Right lobe of liver (tissue), 6 donors: ENCODE results near the gene PTK6. TPM values are rescaled to one million over a fixed set of nuclear protein-coding genes. Genes with fewer than 3 reads are reported as not detected.
A peak's percentile ranks its signal among the peaks of the same experiment; 100 is the strongest.

Experiments
- ATAC-seq, 4 donors: fragments of 200-7000 bp; cut with Tn5 transposase; one replicate each; pipeline ENCODE4 v1.9.1; 2020; ENCODE audit warnings: mild to moderate bottlenecking in 4 of 4, moderate library complexity in 4 of 4
- DNase-seq, 3 donors: peaks; one replicate each; pipeline ENCODE4 v3.0.0-alpha.2; 2020
- H3K27ac ChIP-seq, 3 donors: fragments of 200-600 bp; one replicate each; pipeline ENCODE4 v1.8.0; 2022
- H3K27me3 ChIP-seq, 2 donors: fragments of 200-600 bp; one replicate each; pipeline ENCODE4 v1.8.0; 2022
- H3K36me3 ChIP-seq, 4 donors: fragments of 200-600 bp; sonication (generic) in 1 of 4; one replicate each; pipeline versions ENCODE4 v1.5.1 to v1.8.0; 2017 to 2022; ENCODE audit warnings: control low read depth in 1 of 4
- H3K4me1 ChIP-seq, 4 donors: fragments of 200-600 bp; sonication (generic) in 1 of 4; one replicate each; pipeline versions ENCODE4 v1.5.1 to v1.8.0; 2017 to 2022; ENCODE audit warnings: control low read depth in 1 of 4
- H3K4me3 ChIP-seq, 3 donors: fragments of 200-600 bp; one replicate each; pipeline ENCODE4 v1.8.0; 2022
- H3K9me3 ChIP-seq, 4 donors: fragments of 200-600 bp; sonication (generic) in 1 of 4; one replicate each; pipeline versions ENCODE4 v1.5.1 to v1.8.0; 2017 to 2022; ENCODE audit warnings: control low read depth in 1 of 4
- POLR2A ChIP-seq: fragments of 450-650 bp; IDR thresholded peaks from one replicate; pipeline ENCODE4 v1.6.1; 2017; ENCODE audit warnings: antibody characterized with exemption, mild to moderate bottlenecking
- WGBS: methylation state at CpG from one replicate; pipeline ENCODE4 v1.1.6; 2018; ENCODE audit warnings: low coverage, low lambda C conversion rate; ENCODE audit not compliant: insufficient coverage; ENCODE audit errors: missing lambda C conversion rate; 5-methylcytosine and 5-hydroxymethylcytosine counted together
- intact Hi-C, 2 donors: fragments of 100-400 bp; cut with DNase I; formaldehyde crosslinking; loops; one replicate each; pipeline versions ENCODE4 v1.11.2 to v1.14.1; 2022
- total RNA-seq, 6 experiments: library from RNA; depleted of rRNA in 2 of 6; stranded (reverse); fragments of >200 nt in 2 of 6; fragmentation: NEBNext Ultra II Directional in 3 of 6; extraction: Animal tissue kit (Norgen Biotek cat#: 25700) in 3 of 6; gene quantifications; one replicate each; pipeline versions ENCODE4 v1.1.0 to v1.2.4, GENCODE V29; 2016 to 2023
- TF ChIP-seq, protein P1 (sequence below), 4 donors: fragments of 200-600 bp in 3 of 4; fragments of 450-650 bp in 1 of 4; IDR thresholded peaks; one replicate each; pipeline versions ENCODE4 v1.5.1 to v1.8.0; 2016 to 2022; ENCODE audit warnings: antibody characterized with exemption in 4 of 4, mild to moderate bottlenecking in 2 of 4
- donor health status: DM: no; HTN: yes; CAD: no.
- donor health status: DM: no; HTN: no; CAD: no.
- donor health status: DM: no; HTN: no; CAD: no.
- donor health status: DM: no; HTN: yes; CAD: no.
- donor health status: DM: no; HTN: yes; CAD: no.

PTK6 gene
- total RNA-seq, 6 experiments from 2014 or later = 0.78 to 11.0 (median 3.6) TPM

DNA sequence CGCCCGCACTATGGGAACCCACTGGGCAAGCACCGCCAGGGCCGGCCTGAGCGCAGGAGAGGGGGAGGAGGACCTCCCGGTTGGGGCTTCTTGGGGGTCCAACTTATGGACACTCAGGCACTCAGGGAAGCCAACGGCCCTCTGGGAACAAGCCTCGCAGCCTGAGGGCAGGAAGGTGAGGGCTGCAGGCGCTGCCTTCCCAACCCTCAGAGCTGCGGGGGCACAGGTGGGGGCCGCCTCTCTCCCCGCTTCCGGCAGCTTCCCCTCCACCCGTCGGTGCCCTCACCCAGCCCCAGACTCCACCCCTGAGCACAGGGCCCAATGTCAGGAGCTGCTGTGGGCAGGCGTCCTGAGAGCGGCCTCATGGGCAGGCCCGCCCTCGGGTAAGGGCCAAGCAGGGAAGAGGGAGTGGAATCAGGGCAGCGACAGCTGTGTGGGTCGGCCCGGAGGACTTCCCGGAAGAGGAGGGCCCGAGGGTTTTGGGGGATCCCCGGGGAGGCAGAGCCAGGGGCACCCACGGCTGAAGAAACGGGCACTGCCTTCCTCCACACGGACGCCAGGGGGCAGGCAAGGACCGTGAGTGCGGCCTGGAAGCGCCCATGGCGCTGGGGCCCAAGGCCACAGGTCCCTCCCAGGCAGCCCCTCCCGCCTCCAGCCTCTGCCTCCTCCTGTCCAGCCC is 488 bp upstream of the PTK6 start:
- H3K4me3 ChIP-seq = peak overlapping the region; percentile 32 to 46 (median 33)
- intact Hi-C loops = loop anchor here in 1 of 2 donors (10.0 kb wide), 1 partner anchor 437 kb away; the partner anchor contains the start of gene SAMD10
- no peaks in the 10 kb centered on the region for H3K9me3 ChIP-seq
- H3K27me3 ChIP-seq = no peaks in the 10 kb centered on the region
- H3K36me3 ChIP-seq = no peaks in the 10 kb centered on the region
- peak overlapping the region; percentile 72 to 88 (median 75) for H3K27ac ChIP-seq
- ATAC-seq (peak; percentile 85 to 89 (median 87)), DNase-seq (peak; percentile 96 to 98 (median 98))
- 13% methylated on average over 9 of the region's 34 CpGs for WGBS
- H3K4me1 ChIP-seq = peaks cover 0 to 16% (median 7%) of the 10 kb centered on the region in 4 donors
- TF ChIP-seq, protein P1, sequence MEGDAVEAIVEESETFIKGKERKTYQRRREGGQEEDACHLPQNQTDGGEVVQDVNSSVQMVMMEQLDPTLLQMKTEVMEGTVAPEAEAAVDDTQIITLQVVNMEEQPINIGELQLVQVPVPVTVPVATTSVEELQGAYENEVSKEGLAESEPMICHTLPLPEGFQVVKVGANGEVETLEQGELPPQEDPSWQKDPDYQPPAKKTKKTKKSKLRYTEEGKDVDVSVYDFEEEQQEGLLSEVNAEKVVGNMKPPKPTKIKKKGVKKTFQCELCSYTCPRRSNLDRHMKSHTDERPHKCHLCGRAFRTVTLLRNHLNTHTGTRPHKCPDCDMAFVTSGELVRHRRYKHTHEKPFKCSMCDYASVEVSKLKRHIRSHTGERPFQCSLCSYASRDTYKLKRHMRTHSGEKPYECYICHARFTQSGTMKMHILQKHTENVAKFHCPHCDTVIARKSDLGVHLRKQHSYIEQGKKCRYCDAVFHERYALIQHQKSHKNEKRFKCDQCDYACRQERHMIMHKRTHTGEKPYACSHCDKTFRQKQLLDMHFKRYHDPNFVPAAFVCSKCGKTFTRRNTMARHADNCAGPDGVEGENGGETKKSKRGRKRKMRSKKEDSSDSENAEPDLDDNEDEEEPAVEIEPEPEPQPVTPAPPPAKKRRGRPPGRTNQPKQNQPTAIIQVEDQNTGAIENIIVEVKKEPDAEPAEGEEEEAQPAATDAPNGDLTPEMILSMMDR (IDR thresholded peaks at IDR 0.05) = peak; percentile 97 to 99 (median 98)
- TF ChIP-seq POLR2A = peak; percentile 88

DNA sequence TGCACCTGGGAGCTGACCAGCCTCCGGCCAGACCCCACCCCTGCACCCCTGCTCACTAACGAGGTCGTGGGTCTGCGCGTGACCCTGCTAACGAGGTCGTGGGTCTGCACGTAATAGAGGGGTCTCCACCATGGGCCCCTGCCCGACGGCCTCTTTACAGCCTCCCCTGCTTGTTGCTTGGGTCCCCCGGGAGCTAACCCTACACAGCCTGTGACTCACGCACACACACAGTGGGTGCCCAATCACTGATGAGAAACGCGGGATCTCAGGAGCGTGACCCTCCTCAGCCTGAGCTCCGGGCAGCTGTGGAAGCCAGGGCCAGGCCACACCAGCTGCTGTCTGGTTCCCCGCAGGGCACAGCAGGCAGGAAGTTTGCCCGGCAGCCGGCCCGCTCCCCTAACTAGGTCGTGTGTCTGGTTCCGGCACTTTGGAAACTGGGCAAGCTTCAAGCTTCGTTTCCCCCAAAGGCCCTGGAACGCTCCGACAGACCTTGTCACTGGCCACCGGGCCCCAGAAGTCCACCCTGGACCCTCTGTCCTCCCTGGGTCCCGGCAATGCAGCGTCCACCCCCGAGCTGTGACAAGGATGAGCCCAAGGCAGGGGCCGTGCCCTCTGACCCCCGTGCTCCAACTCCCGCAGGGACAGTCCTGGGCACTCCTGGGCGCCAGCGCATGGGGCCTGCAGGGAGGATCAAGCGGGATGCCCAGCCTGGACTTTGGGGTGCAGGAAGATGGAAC is 767 bp downstream of the PTK6 start:
- no peak for ATAC-seq
- peak overlapping the region in 1 of 3 donors; percentile 32 for H3K4me3 ChIP-seq
- H3K36me3 ChIP-seq = no peaks in the 10 kb centered on the region
- DNase-seq = peak in 1 of 3 donors; percentile 57
- intact Hi-C loops = loop anchor here in 1 of 2 donors (10.0 kb wide), 1 partner anchor 438 kb away; the partner anchor contains the start of gene SAMD10
- WGBS = 44% methylated on average over 11 of the region's 35 CpGs
- TF ChIP-seq POLR2A = no peak
- TF ChIP-seq, protein P1 (IDR thresholded peaks at IDR 0.05) = no peak
- H3K4me1 ChIP-seq = peaks cover 0 to 16% (median 7%) of the 10 kb centered on the region in 4 donors
- peak overlapping the region in 1 of 3 donors; percentile 75 for H3K27ac ChIP-seq
- no peaks in the 10 kb centered on the region for H3K27me3 ChIP-seq
- H3K9me3 ChIP-seq = no peaks in the 10 kb centered on the region

DNA sequence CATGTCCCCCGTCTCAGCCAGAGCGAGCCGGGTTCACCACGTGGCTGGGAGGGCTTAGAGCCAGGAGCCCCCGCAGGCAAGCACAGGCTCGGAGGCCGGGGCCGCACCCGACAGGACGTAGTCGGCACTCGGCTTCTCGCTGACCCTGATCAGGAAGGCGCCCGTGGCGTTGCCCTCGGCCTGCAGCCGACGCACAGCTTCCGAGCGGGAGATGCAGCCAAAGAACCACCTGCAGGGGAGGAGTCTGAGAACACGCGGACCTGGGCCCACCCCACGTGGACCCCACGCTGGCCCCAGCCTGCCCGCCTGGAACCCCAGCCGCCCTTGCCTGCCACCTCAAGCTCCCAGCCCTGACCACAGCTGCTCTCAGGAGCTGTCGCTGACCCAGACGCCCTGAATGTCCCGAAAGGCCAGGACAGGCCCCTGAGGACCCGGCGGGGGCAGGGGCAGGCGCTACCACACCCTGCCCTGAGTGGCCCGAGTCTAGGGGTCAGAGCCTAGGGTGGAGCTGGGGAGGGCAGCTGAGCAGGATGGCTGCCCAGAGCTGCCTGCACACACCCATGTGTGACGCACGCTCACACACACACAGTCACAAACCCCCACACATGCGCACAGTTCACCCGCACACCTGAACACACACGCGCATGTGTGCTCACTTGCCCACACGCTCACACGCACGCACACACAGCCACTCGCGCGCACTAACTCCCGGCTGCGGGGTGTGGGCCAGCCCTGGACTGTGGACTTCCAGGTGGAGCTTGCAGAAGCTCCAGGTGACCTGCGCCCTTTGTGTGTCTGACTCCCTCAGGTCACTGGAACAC is 2.1 kb downstream of the PTK6 start:
- DNase-seq (peak; percentile 73 to 92 (median 89)), ATAC-seq (peak; percentile 46 to 62 (median 56))
- no peaks in the 10 kb centered on the region for H3K36me3 ChIP-seq
- H3K27ac ChIP-seq = peak overlapping the region in 2 of 3 donors; percentile 21 to 27
- TF ChIP-seq POLR2A = peak; percentile 39
- TF ChIP-seq, protein P1 (IDR thresholded peaks at IDR 0.05) = no peak
- H3K27me3 ChIP-seq = no peaks in the 10 kb centered on the region
- peak overlapping the region in 2 of 3 donors; percentile 16 to 32 for H3K4me3 ChIP-seq
- intact Hi-C loops = loop anchor here in 1 of 2 donors (10.0 kb wide), 1 partner anchor 440 kb away; the partner anchor contains the start of gene SAMD10
- 23% methylated on average over 10 of the region's 49 CpGs for WGBS
- peaks cover 0 to 16% (median 7%) of the 10 kb centered on the region in 4 donors for H3K4me1 ChIP-seq
- no peaks in the 10 kb centered on the region for H3K9me3 ChIP-seq

DNA sequence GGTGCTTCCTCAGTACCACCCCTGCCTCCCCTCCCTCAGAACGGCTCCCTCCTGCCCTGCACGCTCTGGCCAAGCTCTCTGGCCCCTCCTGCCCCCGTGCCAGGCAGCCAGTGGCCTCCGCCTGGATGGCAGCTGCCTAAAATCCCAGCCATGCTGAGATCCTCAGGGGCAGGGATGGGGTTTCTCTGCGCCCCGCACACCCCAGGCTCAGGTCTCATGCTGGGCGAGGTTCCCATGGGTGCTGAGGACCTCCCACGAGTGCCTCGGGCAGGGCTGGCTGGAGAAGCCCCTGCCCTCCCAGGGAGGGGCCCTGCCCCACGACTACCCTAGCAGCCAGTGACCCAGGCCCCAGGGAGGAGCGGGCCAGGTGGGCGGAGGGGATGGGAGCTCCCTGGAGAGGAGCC is 2.7 kb downstream of the PTK6 start:
- intact Hi-C loops = loop anchor here in 1 of 2 donors (10.0 kb wide), 1 partner anchor 440 kb away; the partner anchor contains the start of gene SAMD10
- H3K27me3 ChIP-seq = no peaks in the 10 kb centered on the region
- 90% methylated on average over 2 of the region's 12 CpGs for WGBS
- ATAC-seq (no peak), DNase-seq (no peak)
- no peak overlapping the region for H3K27ac ChIP-seq
- peaks cover 0 to 16% (median 7%) of the 10 kb centered on the region in 4 donors for H3K4me1 ChIP-seq
- no peak for TF ChIP-seq POLR2A
- TF ChIP-seq, protein P1 (IDR thresholded peaks at IDR 0.05) = no peak
- H3K4me3 ChIP-seq = peak overlapping the region in 1 of 3 donors; percentile 16
- H3K9me3 ChIP-seq = no peaks in the 10 kb centered on the region
- H3K36me3 ChIP-seq = no peaks in the 10 kb centered on the region
